T-helper 2 cell treated with Interferon-gamma antibody and Interleukin-4, amounts not matched to agents 5 μg/mL and 100 μg/mL, for 36 hours (primary cell): ENCODE results near the gene SF1.

Experiments
- DNase-seq: peaks from one replicate; pipeline ENCODE4 v3.0.0; 2021; ENCODE audit warnings: low spot score
- H3K27ac Mint-ChIP-seq: one replicate; pipeline ENCODE4 v1.8.0; 2021; ENCODE audit warnings: mild to moderate bottlenecking, mixed read lengths
- H3K27me3 Mint-ChIP-seq: one replicate; pipeline ENCODE4 v1.8.0; 2021; ENCODE audit warnings: low read depth, mixed read lengths
- H3K36me3 Mint-ChIP-seq: one replicate; pipeline ENCODE4 v1.8.0; 2021; ENCODE audit warnings: low read depth, mixed read lengths
- H3K4me1 Mint-ChIP-seq: one replicate; pipeline ENCODE4 v1.8.0; 2021; ENCODE audit warnings: low read depth, mixed read lengths
- H3K4me3 Mint-ChIP-seq: one replicate; pipeline ENCODE4 v1.8.0; 2022; ENCODE audit warnings: mild to moderate bottlenecking, moderate library complexity, mixed read lengths
- H3K9me3 Mint-ChIP-seq: one replicate; pipeline ENCODE4 v1.8.0; 2021; ENCODE audit warnings: mixed read lengths

The SF1 gene

GRCh38 chr11:64744544-64745188 lies 33.7 kb downstream of the SF1 start:
- Mint-ChIP-seq H3K4me3 (peak overlapping the region; percentile 94), H3K9me3 (no peaks in the 10 kb centered on the region), H3K27ac (peak overlapping the region; percentile 99), H3K36me3 (peaks cover 33% of the 10 kb centered on the region), H3K27me3 (no peaks in the 10 kb centered on the region), H3K4me1 (peaks cover 31% of the 10 kb centered on the region)
- DNase-seq: peak; percentile 35

- peaks cover 31% of the 10 kb centered on the region for H3K4me1 Mint-ChIP-seq
- no peaks in the 10 kb centered on the region for H3K27me3 Mint-ChIP-seq
- peak; percentile 83 for DNase-seq
- H3K27ac Mint-ChIP-seq: peak within 1 kb of the TSS; percentile 93
- H3K4me3 Mint-ChIP-seq: peak within 1 kb of the TSS; percentile 93
- no peaks in the 10 kb centered on the region for H3K9me3 Mint-ChIP-seq
- peaks cover 39% of the 10 kb centered on the region for H3K36me3 Mint-ChIP-seq
These were observed 34.5 kb downstream of the SF1 start, which contains the start of gene RASGRP2 for GRCh38 chr11:64743591-64744543. Gene RASGRP2 (minus strand): TSS chr11:64744142. CDS start chr11:64742866, 1,276 bp downstream.

- peak; percentile 77 for DNase-seq
- peak overlapping the region; percentile 93 for H3K4me3 Mint-ChIP-seq
- H3K27ac Mint-ChIP-seq: no peak overlapping the region
These were observed 35.3 kb downstream of the SF1 start for GRCh38 chr11:64742889-64743590.

GRCh38 chr11:64742087-64742888 lies 36.1 kb downstream of the SF1 start:
- no peak overlapping the region for H3K27ac Mint-ChIP-seq
- no peaks in the 10 kb centered on the region for H3K27me3 Mint-ChIP-seq
- H3K4me1 Mint-ChIP-seq: peaks cover 28% of the 10 kb centered on the region
- no peaks in the 10 kb centered on the region for H3K9me3 Mint-ChIP-seq
- peaks cover 40% of the 10 kb centered on the region for H3K36me3 Mint-ChIP-seq
- no peak for DNase-seq
- peak overlapping the region; percentile 75 for H3K4me3 Mint-ChIP-seq

More at GRCh38 chr11:64742889-64743590, 35.3 kb downstream of the SF1 start:
- Mint-ChIP-seq H3K27me3 (no peaks in the 10 kb centered on the region), H3K4me1 (peaks cover 29% of the 10 kb centered on the region), H3K9me3 (no peaks in the 10 kb centered on the region), H3K36me3 (peaks cover 36% of the 10 kb centered on the region)

- DNase-seq: no peak
- no peaks in the 10 kb centered on the region for H3K9me3 Mint-ChIP-seq
- H3K27me3 Mint-ChIP-seq: no peaks in the 10 kb centered on the region
- H3K4me1 Mint-ChIP-seq: peaks cover 28% of the 10 kb centered on the region
- peak overlapping the region; percentile 75 for H3K4me3 Mint-ChIP-seq
- H3K27ac Mint-ChIP-seq: no peak overlapping the region
- H3K36me3 Mint-ChIP-seq: peaks cover 45% of the 10 kb centered on the region
These were observed 36.8 kb downstream of the SF1 start for GRCh38 chr11:64741375-64742086.

- H3K9me3 Mint-ChIP-seq: no peaks in the 10 kb centered on the region
These were observed 38.5 kb downstream of the SF1 start for GRCh38 chr11:64739871-64740270.

GRCh38 chr11:64736654-64737053 lies 41.7 kb downstream of the SF1 start:
- DNase-seq: no peak
- Mint-ChIP-seq H3K27me3 (no peaks in the 10 kb centered on the region), H3K4me3 (no peak overlapping the region), H3K4me1 (peaks cover 16% of the 10 kb centered on the region), H3K27ac (no peak overlapping the region), H3K9me3 (no peaks in the 10 kb centered on the region), H3K36me3 (peaks cover 66% of the 10 kb centered on the region)

More at GRCh38 chr11:64739871-64740270, 38.5 kb downstream of the SF1 start:
- no peak overlapping the region for H3K27ac Mint-ChIP-seq
- H3K36me3 Mint-ChIP-seq: peaks cover 59% of the 10 kb centered on the region
- DNase-seq: no peak
- no peaks in the 10 kb centered on the region for H3K27me3 Mint-ChIP-seq
- H3K4me3 Mint-ChIP-seq: no peak overlapping the region
- H3K4me1 Mint-ChIP-seq: peaks cover 23% of the 10 kb centered on the region

GRCh38 chr11:64735725-64736259 lies 42.5 kb downstream of the SF1 start:
- H3K27ac Mint-ChIP-seq: no peak overlapping the region

GRCh38 chr11:64734811-64735724 lies 43.3 kb downstream of the SF1 start:
- Mint-ChIP-seq H3K4me3 (no peak overlapping the region), H3K36me3 (peaks cover 64% of the 10 kb centered on the region), H3K27ac (no peak overlapping the region), H3K27me3 (no peaks in the 10 kb centered on the region), H3K4me1 (peaks cover 6% of the 10 kb centered on the region), H3K9me3 (no peaks in the 10 kb centered on the region)
- DNase-seq: no peak

More at GRCh38 chr11:64735725-64736259, 42.5 kb downstream of the SF1 start:
- Mint-ChIP-seq H3K4me1 (peaks cover 11% of the 10 kb centered on the region), H3K4me3 (no peak overlapping the region), H3K27me3 (no peaks in the 10 kb centered on the region), H3K9me3 (no peaks in the 10 kb centered on the region), H3K36me3 (peaks cover 64% of the 10 kb centered on the region)
- DNase-seq: no peak

- DNase-seq: no peak
- Mint-ChIP-seq H3K27me3 (no peaks in the 10 kb centered on the region), H3K27ac (no peak overlapping the region), H3K4me3 (no peak overlapping the region), H3K4me1 (peaks cover 6% of the 10 kb centered on the region), H3K9me3 (no peaks in the 10 kb centered on the region), H3K36me3 (peaks cover 72% of the 10 kb centered on the region)
These were observed 46.7 kb downstream of the SF1 start for GRCh38 chr11:64731601-64732000.

GRCh38 chr11:64729851-64730382 lies 48.4 kb downstream of the SF1 start:
- H3K4me3 Mint-ChIP-seq: no peak overlapping the region
- no peak for DNase-seq
- peaks cover 61% of the 10 kb centered on the region for H3K36me3 Mint-ChIP-seq
- H3K27me3 Mint-ChIP-seq: no peaks in the 10 kb centered on the region
- no peak overlapping the region for H3K27ac Mint-ChIP-seq
- H3K9me3 Mint-ChIP-seq: no peaks in the 10 kb centered on the region
- H3K4me1 Mint-ChIP-seq: peaks cover 9% of the 10 kb centered on the region
